ENCODE results near the gene CLIC1.
A peak's percentile ranks its signal among the peaks of the same experiment; 100 is the strongest.

CLIC1 gene

GRCh38 chr6:31700740-31701401 lies 35.5 kb downstream of the CLIC1 start:
- DNase-seq = no peak

- DNase-seq = no peak
Observed at GRCh38 chr6:31697555-31697954, 38.8 kb downstream of the CLIC1 start.

- no peak for DNase-seq
Observed at GRCh38 chr6:31693535-31693934, 42.8 kb downstream of the CLIC1 start.

DNA sequence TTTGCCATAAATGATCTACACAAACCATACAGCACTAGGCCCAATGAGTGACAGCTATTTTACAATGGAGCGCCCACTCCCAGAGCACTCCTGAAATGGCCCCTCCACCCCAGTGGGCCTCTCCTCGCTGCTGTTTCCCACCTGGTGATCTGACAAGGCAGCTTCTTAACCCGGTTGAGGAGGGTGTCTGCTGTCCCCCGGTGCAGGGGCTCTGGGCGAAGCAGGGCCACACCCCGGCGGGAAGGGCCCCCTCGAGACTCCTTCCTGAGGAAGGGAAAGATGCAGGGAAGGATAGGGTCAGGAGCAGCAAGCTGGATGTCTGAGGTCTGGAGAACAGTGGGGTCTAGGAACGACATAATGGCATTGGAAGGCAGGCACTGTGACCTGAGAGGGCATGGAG lies 43.4 kb downstream of the CLIC1 start:
- no peak for DNase-seq

DNA sequence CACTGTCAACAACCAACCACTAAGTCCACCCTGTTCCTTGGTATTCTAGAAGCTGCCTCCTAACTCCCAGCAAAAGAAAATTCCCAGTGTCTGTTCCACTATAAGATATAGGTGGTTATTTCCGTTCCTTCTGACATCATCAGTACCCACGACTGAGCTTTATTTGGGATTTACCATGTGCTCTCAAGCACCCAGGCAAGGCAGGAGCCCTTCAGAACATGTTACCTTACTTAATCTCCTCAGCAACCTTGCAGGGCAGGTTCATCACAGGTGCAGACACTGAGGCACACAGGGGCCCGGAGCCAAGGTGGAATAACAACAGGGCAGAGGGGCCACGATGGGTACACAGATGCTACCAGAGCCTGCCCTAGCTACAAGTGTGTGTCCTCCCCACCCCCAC lies 44.0 kb downstream of the CLIC1 start:
- no peak for DNase-seq

DNA sequence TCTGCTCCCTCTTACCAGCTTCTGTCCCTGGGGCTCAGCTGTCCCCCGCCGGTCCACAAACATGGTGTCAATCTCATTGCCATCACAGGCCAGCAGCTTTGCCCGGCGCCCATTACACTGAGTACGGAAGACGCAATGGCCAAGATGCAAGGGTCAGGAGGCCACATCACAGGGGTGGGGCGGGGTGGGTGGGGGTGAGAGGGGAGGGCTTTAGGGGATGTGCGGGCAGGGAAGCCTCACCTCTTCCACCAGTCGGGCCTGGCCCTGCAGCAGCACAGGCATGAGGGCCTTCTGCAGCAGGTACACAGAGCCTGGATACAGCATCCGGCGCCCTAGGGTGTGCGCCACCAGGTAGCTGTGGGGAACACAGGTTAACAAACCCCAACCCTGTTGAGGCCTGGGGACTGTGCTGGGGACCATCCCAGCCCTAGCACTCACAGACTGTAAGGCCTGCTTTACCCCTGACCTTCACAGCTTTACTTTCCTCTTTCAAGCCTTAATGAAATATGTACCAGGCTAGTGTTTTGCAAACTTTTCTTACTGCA lies 44.7 kb downstream of the CLIC1 start:
- DNase-seq = no peak

DNA sequence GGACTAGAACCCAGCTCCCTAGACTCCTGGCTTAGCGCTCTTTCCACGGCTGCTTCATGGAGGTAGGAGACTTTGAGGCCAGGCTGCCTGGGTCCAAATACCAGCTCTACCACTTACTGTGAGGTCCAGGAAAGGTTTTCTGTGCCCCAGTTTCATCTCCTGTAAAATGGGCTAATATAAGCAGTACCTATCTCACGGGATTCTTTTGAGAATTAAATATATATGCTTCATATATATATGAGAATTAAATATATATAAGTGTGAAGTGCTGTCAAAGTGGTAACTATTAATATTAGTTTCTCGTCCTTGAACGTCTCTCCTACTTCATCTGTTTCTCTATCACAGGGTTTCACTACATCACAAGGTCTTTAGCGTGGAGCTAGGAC lies 45.3 kb downstream of the CLIC1 start:
- DNase-seq = no peak

GRCh38 chr6:31690231-31691077 lies 45.9 kb downstream of the CLIC1 start:
- DNase-seq = no peak

DNA sequence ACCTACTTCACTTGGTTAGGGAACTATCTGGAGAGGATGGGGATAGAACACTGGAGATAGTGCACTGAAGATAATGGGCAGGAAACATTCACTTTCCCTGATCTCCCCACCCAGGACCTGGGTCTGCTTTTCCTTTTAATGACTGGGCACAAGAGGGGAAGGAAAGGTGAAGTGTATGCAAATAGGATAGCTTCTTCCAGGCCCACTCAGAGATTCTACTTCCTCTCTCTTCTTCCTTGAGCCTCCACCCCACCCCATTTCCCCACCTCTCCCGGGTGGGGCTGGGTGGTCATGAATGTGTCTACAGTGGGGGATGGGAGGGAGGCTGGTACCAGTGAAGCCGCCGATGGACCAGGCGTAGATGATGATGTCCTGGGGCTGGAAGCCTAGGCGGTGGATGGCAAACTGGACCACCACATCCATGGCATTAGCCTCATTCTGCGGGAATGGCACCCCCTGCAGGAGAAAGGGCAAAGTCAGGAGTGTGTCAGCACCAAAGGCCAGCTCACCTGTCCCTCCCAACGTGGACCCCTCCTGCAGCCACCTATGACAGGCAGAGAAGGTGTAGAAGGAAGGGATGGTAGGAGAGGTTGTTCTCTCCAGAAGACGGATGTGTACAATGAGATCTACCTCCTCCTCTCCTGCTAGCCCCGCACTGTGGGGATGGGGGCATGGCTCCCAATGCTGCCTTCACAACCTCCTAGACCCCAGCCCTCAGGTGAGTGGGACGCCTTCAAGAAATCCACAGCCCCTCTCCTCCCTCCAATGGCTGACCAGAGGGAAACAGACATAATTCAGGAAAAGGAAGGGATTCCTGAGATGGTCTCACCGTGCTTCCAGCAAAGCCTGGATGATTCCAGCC lies 46.9 kb downstream of the CLIC1 start:
- DNase-seq = no peak

DNA sequence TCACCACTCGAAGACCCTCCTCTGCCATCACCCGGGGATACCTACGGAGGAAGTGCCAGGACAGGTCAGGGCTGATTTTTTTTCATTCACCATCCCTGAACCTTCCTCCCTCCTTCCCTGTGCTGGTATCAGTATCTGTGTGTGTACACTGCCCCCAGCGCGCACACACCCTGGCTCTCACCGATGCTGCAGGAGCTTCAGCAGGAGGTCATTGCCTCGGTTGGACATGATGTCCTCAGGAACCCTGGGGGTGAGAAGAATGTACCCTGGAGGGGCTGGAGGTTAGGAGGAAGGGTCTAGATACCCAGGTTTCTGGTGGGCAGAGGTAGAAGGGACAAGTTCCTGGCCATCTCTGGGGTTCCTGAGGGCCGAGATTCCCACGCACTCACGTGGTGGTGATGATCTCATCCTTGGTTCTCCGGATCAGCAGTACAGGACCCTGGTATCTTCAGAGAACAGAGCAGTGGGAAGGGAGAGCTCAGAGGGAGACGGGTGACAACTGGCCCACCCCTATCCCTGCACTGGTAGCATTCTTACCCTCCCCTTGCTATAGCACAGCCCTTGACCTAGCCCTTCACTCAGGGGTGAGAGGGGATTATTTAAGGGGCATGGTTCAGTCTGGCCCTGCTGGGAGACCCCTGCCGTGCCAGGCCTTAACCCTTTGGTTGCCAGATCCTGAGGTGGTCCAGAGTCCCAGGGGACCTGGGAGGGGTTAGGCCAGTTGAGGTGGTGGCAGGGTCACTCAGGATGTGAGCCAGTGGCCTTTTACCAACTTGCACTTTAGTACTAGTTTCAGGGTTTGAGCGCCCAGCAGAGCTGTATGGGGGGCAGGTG lies 48.3 kb downstream of the CLIC1 start:
- no peak for DNase-seq

GRCh38 chr6:31687321-31687720 lies 49.0 kb downstream of the CLIC1 start:
- no peak for DNase-seq

DNA sequence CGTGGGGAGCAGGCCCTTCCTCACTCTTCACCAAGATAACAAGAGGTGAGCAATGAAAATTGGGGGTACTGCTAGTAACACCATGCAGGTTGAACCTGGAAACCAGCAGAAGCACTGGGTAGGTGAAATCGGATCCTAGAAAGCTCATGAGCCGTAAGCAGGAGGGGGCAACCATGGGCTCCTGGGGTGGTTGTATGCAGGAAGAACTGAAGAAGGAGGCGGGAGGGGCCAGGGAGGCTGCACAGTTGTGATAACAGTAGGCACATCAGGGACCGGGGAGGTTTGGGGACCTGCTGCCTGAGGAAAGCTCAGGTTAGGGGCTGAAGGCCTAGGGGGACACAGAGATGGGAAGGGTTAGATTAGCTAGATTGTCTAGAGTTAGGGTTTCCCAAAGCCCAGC lies 49.8 kb downstream of the CLIC1 start:
- DNase-seq = no peak

GRCh38 chr6:31683591-31683990 lies 52.7 kb downstream of the CLIC1 start:
- no peak for DNase-seq

DNA sequence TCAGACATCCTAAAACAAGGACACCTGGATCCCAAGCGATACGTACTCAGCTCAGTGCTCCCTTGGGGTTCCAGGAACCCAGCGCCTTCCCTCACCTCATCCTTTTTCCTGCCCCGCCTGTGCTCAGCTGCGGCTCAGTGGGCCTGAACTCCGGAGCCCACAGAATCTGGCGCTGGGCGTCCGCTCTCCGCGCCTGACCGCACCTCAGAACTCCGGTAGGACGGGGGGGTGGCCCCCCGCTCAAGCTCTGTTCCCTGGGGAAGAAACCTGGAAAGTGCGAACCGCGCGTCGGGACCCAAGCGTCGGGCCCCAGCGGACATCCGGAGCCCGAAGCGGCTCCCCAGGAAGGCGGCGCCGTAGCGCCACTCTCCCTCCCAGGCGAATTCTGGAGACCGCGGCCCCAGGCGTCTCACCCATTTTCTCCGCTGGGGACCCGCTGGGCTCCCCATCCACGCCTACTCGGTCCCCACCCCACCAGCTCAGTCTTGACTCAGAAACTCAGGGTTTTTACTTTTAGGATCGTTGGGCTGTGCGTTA lies 55.1 kb downstream of the CLIC1 start:
- peak; percentile 30 for DNase-seq
